GM21528 (cell line): ENCODE measurements around the gene RCBTB2.

Source experiments
- ATAC-seq: cut with Tn5 transposase; IDR thresholded peaks from one replicate; pipeline ENCODE4 v1.9.1; 2021; ENCODE audit warnings: mild to moderate bottlenecking, moderate library complexity; ENCODE audit not compliant: unreplicated experiment, low FRiP score

Gene RCBTB2

DNA sequence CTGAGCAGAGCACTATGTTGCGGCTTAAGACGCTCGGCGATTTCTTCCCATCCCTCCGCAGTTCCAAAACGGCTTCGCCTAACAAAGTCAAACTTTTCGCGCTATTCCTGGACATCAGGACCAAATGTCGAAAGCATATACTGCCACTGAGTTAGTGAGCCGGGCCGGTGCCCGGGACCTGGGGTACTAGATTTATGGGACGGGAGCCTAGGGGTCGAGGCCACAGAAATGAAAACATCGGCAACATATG, 699 bp downstream of the RCBTB2 start:
- peak; percentile 24 for ATAC-seq

- ATAC-seq, result no peak
These were observed 1.2 kb downstream of the RCBTB2 start for GRCh38 chr13:48531416-48532255.

- ATAC-seq, result no peak
These were observed 2.0 kb downstream of the RCBTB2 start for GRCh38 chr13:48530833-48531232.

- ATAC-seq, result no peak
These were observed 4.2 kb downstream of the RCBTB2 start for GRCh38 chr13:48528720-48529119.

DNA sequence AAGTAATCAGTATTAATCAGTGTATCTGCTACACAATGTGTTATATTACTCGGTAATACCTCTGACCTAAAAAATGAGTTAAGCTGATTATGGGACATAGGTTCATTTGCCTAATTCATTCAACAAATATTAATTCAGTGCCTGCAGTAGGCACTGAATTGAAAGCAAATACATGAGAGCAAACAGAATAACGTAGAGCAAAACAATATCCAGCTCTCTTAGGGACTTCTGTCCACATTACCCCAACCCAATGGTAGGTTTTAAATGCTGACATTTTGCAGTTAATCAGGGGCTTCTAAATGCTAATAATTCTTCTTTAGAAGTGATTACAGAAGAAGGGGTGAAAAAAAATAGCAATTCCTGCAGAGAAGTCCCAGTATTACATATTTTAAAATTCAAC, 4.9 kb downstream of the RCBTB2 start:
- no peak for ATAC-seq

DNA sequence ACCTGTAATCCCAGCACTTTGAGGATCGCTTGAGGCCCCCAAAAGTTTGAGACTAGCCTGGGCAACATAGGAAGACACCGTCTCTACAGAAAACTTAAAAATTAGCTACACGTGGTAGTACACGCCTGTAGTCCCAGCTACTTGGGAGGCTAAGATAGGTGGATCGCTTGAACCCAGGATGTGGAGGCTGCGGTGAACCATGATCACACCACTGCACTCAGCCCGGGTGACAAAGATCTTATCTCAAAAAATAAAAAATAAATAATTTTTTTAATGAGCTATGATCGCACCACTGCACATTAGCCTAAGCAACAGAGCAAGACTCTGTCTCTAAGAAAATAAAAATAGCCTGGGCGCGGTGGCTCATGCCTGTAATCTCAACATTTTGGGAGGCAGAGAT, 6.6 kb downstream of the RCBTB2 start:
- no peak for ATAC-seq

DNA sequence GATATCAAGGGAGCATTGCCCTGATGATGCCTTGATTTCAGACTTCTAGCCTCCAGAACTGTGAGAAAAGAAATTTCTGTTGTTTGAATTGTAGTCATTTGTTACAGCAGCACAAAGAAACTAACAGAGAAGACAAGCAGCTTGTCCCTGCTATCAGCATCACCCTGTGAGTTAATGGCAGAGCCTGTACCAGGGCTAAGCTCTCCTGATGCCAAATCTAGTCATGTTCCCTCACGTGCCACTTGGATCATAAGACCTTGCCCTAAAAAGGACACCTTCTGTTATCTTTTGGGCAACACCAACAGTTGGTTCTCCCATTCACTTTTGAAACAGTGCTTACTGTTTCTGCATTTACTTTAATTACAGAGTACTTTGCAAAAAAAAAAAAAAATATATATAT, 14.8 kb downstream of the RCBTB2 start:
- ATAC-seq, result no peak

DNA sequence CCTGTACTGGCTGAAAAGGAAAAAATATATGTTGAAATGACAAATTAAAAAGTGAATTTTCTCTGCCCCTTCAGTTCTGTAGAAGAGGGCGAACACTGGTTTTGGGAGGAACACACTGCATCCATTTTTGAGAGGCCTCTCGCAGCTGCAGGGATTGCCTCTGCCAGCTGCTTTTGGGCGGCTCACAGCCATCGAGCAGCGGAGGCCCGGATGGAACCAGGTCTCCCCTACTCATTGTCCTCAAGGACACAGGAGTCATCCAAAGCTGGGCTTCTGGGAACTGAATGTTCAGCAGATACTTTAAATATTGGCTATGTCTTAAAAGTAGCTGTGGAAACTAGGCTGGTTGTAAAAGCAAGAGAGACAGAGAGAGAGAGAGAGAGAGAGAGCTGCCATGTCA, 17.1 kb downstream of the RCBTB2 start:
- ATAC-seq, result no peak

DNA sequence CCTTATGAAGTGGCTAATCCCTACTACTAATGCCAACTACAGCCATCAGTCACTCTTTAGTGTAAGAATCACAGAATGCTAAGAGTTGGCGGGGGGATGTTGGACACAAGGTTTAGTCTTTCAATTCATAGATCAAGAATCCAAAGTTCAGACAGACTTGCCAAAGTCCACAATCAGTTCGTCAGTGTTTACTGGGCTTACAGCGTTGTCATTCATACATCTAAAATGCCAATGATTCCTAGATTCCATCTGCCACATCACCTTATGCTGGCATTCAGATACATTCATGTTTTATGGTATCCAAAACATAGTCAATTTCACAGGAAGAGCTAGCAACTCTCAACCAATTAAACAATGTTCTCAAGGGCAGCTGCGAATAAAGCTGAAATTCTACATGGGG, 18.1 kb downstream of the RCBTB2 start:
- ATAC-seq, result no peak

- ATAC-seq, result no peak
These were observed 21.2 kb downstream of the RCBTB2 start for GRCh38 chr13:48511621-48512230.

GRCh38 chr13:48510698-48511097, 22.2 kb downstream of the RCBTB2 start:
- no peak for ATAC-seq

- no peak for ATAC-seq
These were observed 24.9 kb downstream of the RCBTB2 start for GRCh38 chr13:48508011-48508410.

DNA sequence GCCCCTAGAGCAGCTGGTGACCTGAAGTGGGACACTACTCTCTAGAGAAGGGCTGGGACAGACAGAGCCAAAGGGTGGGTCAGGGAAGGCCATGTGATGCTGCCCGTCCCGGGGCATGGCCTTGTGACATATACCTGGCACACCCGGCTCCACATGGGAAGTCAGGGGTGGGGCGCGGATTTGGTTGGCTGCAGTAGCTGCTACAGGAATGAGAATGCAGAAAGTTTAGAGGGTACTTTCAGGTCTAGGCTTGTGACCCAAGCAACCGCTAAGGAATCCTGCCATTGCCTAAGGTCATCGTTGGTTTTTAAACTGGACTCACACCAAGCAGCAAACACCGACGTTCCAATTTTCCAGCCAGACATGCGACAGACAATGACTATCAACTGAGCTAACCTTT, 25.9 kb downstream of the RCBTB2 start:
- ATAC-seq, result no peak

- ATAC-seq, result peak; percentile 27
These were observed 26.7 kb downstream of the RCBTB2 start for GRCh38 chr13:48506092-48506701.

DNA sequence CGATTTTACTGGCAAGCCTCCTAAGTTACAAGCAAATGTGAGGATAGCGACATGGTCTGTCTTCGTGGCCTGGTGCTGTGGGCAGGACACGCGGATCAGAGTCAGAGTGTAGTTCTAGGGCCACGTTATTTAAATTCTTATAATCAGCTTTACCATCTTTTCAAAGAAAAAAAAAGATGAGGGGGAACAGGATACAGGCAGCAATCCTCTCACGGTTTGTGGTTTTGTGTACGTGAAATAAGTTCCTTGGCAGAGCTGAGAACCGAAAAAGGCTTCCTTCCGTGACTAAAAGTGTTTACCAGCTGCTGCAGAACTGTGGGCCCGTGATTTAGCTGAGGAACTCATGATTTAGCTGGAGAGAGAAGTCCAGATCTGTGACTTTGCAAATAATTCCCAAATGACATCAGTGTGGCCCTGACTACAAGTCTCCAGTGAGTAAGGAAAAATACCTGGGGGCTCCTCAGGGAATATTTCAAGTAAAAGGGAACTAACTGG, 27.2 kb downstream of the RCBTB2 start:
- ATAC-seq, result peak; percentile 68

- ATAC-seq, result no peak
These were observed 27.9 kb downstream of the RCBTB2 start for GRCh38 chr13:48505012-48505411.

- no peak for ATAC-seq
These were observed 28.3 kb downstream of the RCBTB2 start for GRCh38 chr13:48504606-48505005.

DNA sequence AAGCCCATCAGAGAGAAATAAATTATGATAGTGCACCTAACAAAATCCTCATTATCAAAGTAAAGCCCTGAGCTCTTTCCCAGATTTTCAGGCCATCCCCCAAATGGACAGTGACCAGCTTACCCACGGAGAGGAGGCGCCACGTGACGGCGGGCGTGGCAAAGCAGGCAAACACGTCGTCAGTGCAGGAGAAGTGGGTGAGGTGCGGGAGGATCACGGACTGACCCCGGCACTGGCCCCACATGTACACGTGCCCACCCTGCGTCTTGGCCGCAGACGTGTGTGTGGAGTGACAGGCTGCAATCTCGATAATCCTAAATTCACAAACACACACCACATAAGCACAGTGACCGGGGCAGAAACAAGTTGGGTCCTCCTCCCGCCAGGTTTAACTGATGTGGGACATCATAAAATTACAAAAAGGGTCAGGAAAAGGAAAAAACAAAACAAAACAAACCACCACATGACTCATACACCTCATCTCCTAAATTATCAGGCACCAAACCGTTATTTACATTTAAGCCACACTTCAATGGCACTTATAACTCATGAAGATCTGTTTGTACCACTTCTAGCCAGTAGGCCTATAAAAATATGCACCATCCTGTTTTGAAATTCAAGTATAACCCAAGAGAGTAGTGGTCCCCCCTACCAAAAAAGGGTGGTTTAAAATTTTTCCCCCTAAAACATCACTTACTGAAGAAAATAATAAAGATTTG, 30.1 kb downstream of the RCBTB2 start:
- no peak for ATAC-seq

- ATAC-seq, result no peak
These were observed 31.2 kb downstream of the RCBTB2 start for GRCh38 chr13:48501705-48502104.

DNA sequence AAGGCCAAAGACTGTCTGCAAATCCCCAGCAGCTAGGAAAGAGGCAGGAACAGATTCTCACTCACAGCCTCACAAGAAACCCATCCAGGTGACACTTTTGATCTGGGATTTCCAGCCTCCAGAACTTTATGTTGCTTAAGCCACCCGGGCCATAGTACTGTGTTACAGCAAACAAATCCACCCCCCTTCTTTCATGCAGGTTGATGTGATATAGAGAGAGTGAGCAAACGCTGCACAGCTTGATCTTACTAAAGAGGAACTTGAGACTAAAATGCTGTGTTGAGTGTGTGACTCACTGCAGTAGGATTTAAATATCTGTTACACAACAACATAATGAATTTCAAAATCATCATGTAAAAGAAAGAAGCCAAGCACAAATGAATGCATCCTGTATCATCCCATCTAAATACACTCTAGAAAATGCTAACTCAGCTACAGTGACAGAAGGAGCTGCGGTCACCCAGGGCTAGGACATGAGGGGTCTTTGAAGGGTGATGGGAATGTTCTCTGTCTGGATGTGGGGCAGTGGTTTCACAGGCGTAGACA, 32.2 kb downstream of the RCBTB2 start:
- peak; percentile 30 for ATAC-seq

DNA sequence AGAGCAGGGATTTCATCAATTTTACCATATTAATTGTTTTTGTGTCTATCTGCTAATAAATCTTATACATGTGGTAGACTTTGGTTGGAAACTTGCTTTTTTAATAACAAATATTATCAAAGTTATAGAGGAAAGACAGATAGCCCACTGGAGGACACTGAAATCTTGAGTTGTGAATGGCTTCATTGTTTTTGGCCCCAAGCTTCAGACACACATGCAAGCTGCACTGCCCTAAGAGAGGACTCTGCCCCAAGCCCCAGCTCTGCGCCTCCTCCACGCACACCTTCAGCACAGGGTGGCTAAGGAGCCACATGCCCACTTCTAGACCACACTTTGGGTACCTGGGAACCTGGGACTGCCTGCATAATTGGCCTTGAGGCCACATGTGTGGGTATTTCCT, 35.2 kb downstream of the RCBTB2 start:
- no peak for ATAC-seq
